Endothelial cell (in vitro differentiated cells): ENCODE measurements around the gene MMP13. TPM values are rescaled to one million over a fixed set of nuclear protein-coding genes. Genes with fewer than 3 reads are reported as not detected.

Source experiments
- DNase-seq: peaks from one replicate; pipeline ENCODE4 v3.0.0; 2021; ENCODE audit warnings: low spot score
- H3K27ac Mint-ChIP-seq: one replicate; pipeline ENCODE4 v1.8.0; 2021; ENCODE audit warnings: mixed read lengths, inconsistent platforms; ENCODE audit not compliant: unreplicated experiment
- H3K27me3 Mint-ChIP-seq: one replicate; pipeline ENCODE4 v1.8.0; 2021; ENCODE audit warnings: mild to moderate bottlenecking, moderate library complexity, mixed read lengths, inconsistent platforms; ENCODE audit not compliant: unreplicated experiment
- H3K36me3 Mint-ChIP-seq: one replicate; pipeline ENCODE4 v1.8.0; 2021; ENCODE audit warnings: mild to moderate bottlenecking, low read depth, mixed read lengths, inconsistent platforms; ENCODE audit not compliant: unreplicated experiment
- H3K4me1 Mint-ChIP-seq: one replicate; pipeline ENCODE4 v1.8.0; 2021; ENCODE audit warnings: mild to moderate bottlenecking, mixed read lengths, inconsistent platforms; ENCODE audit not compliant: unreplicated experiment
- H3K4me3 Mint-ChIP-seq: one replicate; pipeline ENCODE4 v1.8.0; 2021; ENCODE audit warnings: mild to moderate bottlenecking, mixed read lengths, inconsistent platforms; ENCODE audit not compliant: unreplicated experiment
- H3K9me3 Mint-ChIP-seq: one replicate; pipeline ENCODE4 v1.8.0; 2021; ENCODE audit warnings: mixed read lengths, inconsistent platforms; ENCODE audit not compliant: unreplicated experiment
- total RNA-seq: library from RNA; stranded (reverse); fragmentation: NEBNext Ultra II Directional; extraction: Animal tissue kit (Norgen Biotek cat#: 25700); gene quantifications from one replicate; pipeline ENCODE4 v1.2.1, GENCODE V29; 2021; ENCODE audit not compliant: unreplicated experiment
- TF ChIP-seq, protein P1 (sequence below): fragments of 200-600 bp; sonication (generic); IDR thresholded peaks from one replicate; pipeline ENCODE4 v1.5.0; 2021; ENCODE audit warnings: antibody characterized with exemption; ENCODE audit not compliant: unreplicated experiment

Gene MMP13
- total RNA-seq, 1 donor from 2014 or later = not detected

- H3K4me1 Mint-ChIP-seq = no peaks in the 10 kb centered on the region
- no peak overlapping the region for H3K4me3 Mint-ChIP-seq
- H3K9me3 Mint-ChIP-seq = no peaks in the 10 kb centered on the region
- H3K36me3 Mint-ChIP-seq = no peaks in the 10 kb centered on the region
- no peak overlapping the region for H3K27ac Mint-ChIP-seq
- TF ChIP-seq, protein P1, sequence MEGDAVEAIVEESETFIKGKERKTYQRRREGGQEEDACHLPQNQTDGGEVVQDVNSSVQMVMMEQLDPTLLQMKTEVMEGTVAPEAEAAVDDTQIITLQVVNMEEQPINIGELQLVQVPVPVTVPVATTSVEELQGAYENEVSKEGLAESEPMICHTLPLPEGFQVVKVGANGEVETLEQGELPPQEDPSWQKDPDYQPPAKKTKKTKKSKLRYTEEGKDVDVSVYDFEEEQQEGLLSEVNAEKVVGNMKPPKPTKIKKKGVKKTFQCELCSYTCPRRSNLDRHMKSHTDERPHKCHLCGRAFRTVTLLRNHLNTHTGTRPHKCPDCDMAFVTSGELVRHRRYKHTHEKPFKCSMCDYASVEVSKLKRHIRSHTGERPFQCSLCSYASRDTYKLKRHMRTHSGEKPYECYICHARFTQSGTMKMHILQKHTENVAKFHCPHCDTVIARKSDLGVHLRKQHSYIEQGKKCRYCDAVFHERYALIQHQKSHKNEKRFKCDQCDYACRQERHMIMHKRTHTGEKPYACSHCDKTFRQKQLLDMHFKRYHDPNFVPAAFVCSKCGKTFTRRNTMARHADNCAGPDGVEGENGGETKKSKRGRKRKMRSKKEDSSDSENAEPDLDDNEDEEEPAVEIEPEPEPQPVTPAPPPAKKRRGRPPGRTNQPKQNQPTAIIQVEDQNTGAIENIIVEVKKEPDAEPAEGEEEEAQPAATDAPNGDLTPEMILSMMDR = no peak
- H3K27me3 Mint-ChIP-seq = peaks cover 2% of the 10 kb centered on the region
- DNase-seq = no peak
These were observed 22.9 kb downstream of the MMP13 start for GRCh38 chr11:102932678-102933077.

GRCh38 chr11:102930451-102930850, 25.1 kb downstream of the MMP13 start:
- Mint-ChIP-seq H3K4me3 (no peak overlapping the region), H3K36me3 (no peaks in the 10 kb centered on the region), H3K27me3 (peaks cover 2% of the 10 kb centered on the region)

DNA sequence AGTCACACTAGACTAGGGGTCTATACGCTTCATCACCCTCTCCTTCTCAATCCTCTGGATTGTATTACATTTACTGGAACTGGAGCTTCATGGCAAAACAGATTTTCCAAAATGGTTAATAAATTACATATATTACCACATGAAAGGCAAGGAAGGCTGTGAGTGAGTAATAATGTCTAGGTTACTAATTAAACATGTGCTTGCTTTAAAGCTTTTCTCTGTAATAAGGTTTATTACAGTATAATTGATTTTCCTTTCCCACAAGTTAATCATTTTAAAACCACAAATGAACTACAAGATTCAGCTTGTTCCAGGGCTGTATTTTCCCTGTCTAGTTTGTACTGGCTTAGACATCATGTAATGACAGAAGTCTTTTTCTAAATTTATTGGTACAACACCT, 25.6 kb downstream of the MMP13 start:
- H3K9me3 Mint-ChIP-seq = no peaks in the 10 kb centered on the region
- DNase-seq = no peak
- TF ChIP-seq, protein P1 = no peak
- no peaks in the 10 kb centered on the region for H3K36me3 Mint-ChIP-seq
- H3K4me3 Mint-ChIP-seq = no peak overlapping the region
- H3K27me3 Mint-ChIP-seq = peaks cover 2% of the 10 kb centered on the region
- H3K4me1 Mint-ChIP-seq = no peaks in the 10 kb centered on the region
- no peak overlapping the region for H3K27ac Mint-ChIP-seq

More at GRCh38 chr11:102930451-102930850, 25.1 kb downstream of the MMP13 start:
- no peaks in the 10 kb centered on the region for H3K4me1 Mint-ChIP-seq
- H3K27ac Mint-ChIP-seq = no peak overlapping the region
- no peaks in the 10 kb centered on the region for H3K9me3 Mint-ChIP-seq
- DNase-seq = no peak
- TF ChIP-seq, protein P1 = no peak

- Mint-ChIP-seq H3K4me3 (no peak overlapping the region), H3K27ac (no peak overlapping the region), H3K36me3 (no peaks in the 10 kb centered on the region), H3K4me1 (no peaks in the 10 kb centered on the region), H3K27me3 (peaks cover 2% of the 10 kb centered on the region), H3K9me3 (no peaks in the 10 kb centered on the region)
- TF ChIP-seq, protein P1 = no peak
- DNase-seq = no peak
These were observed 26.4 kb downstream of the MMP13 start for GRCh38 chr11:102929166-102929565.

GRCh38 chr11:102928247-102928646, 27.3 kb downstream of the MMP13 start:
- Mint-ChIP-seq H3K27ac (no peak overlapping the region), H3K9me3 (no peaks in the 10 kb centered on the region), H3K4me3 (no peak overlapping the region), H3K27me3 (peaks cover 2% of the 10 kb centered on the region), H3K36me3 (no peaks in the 10 kb centered on the region), H3K4me1 (no peaks in the 10 kb centered on the region)
- TF ChIP-seq, protein P1 = no peak
- DNase-seq = no peak
